ENCODE measurements around the gene DCXR.

DNA sequence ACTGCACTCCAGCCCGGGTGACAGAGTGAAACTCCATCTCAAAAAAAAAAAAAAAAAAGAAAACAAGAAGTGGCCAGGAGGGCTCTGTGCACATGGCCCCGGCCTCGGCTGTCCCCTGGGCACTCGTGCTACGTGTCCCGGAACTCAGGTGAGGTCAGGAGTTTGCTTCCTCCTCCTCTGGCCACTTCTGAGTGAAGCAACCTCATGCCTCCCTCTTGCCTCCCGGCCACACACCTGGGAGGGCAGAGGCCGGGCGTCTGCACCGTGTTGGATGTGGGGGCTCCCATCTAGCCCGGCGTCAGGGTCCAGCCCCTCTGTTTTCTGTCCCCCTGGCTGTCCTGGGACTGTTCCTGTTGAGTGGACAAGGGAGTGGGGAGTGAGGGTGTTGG is 37.9 kb downstream of the DCXR start:
- TF ChIP-seq POLR2A (IDR thresholded peaks at IDR 0.05): no peak
- no peak for TF ChIP-seq CTCF (IDR thresholded peaks at IDR 0.05)
- no peak for TF ChIP-seq POLR2AphosphoS5 (IDR thresholded peaks at IDR 0.05; ENCODE audit: insufficient read depth in 1 of 2, low read depth in 1 of 2)
